Calu3 (cell line): ENCODE results near the gene DNAH14. TPM values are rescaled to one million over a fixed set of nuclear protein-coding genes. Genes with fewer than 3 reads are reported as not detected.
"Not testable (repeated sequence)": the region's sequence is repeated elsewhere in the genome, so short reads cannot be mapped to it uniquely, and the experiment has no call there.

ENCODE experiments used
- BruUV-seq: library from RNA; stranded (reverse); fragments of 400-500 nt; replicated peaks from 2 replicates; lab custom pipeline; 2021; lab: Mats Ljungman, UMichigan
- CTCF ChIA-PET: fragments of 300-600 bp; sonication (Branson Sonifier 250); formaldehyde crosslinking; loops from one replicate; lab custom pipeline; 2022; ENCODE audit warnings: antibody characterized with exemption; lab: Charles Lee
- DNase-seq: peaks from one replicate; pipeline ENCODE4 v3.0.0; 2022
- H3K27ac Mint-ChIP-seq: one replicate; pipeline ENCODE4 v1.8.0; 2022; ENCODE audit warnings: mixed read lengths; ENCODE audit not compliant: unreplicated experiment
- H3K27me3 Mint-ChIP-seq: one replicate; pipeline ENCODE4 v1.8.0; 2022; ENCODE audit warnings: mixed read lengths; ENCODE audit not compliant: unreplicated experiment
- H3K36me3 Mint-ChIP-seq: one replicate; pipeline ENCODE4 v1.8.0; 2022; ENCODE audit warnings: mild to moderate bottlenecking, moderate library complexity, mixed read lengths; ENCODE audit not compliant: insufficient read depth, unreplicated experiment
- H3K4me1 Mint-ChIP-seq: one replicate; pipeline ENCODE4 v1.8.0; 2022; ENCODE audit warnings: mild to moderate bottlenecking, low read depth, mixed read lengths; ENCODE audit not compliant: unreplicated experiment
- H3K4me3 Mint-ChIP-seq: one replicate; pipeline ENCODE4 v1.8.0; 2022; ENCODE audit warnings: mild to moderate bottlenecking, low read depth, moderate library complexity, mixed read lengths; ENCODE audit not compliant: unreplicated experiment
- H3K9me3 Mint-ChIP-seq: one replicate; pipeline ENCODE4 v1.8.0; 2022; ENCODE audit warnings: low read depth, mixed read lengths; ENCODE audit not compliant: unreplicated experiment
- intact Hi-C: fragments of 100-400 bp; cut with micrococcal nuclease; formaldehyde crosslinking; loops from one replicate; pipeline ENCODE4 v1.10.0; 2022; ENCODE audit not compliant: unreplicated experiment
- total RNA-seq: library from RNA; stranded (reverse); gene quantifications from 2 replicates; pipeline ENCODE4 v1.2.3, GENCODE V29; 2022
- TF ChIP-seq, protein P1 (sequence below): fragments of 200-600 bp; IDR thresholded peaks from one replicate; pipeline ENCODE4 v1.8.0; 2022; ENCODE audit warnings: antibody characterized with exemption; ENCODE audit not compliant: unreplicated experiment

Gene DNAH14
- total RNA-seq, 1 experiment from 2014 or later: 66.8 TPM

- Mint-ChIP-seq H3K27me3 (no peaks in the 10 kb centered on the region), H3K4me3 (peak overlapping the region; percentile 4), H3K36me3 (no peaks in the 10 kb centered on the region), H3K27ac (peak overlapping the region; percentile 10), H3K9me3 (no peaks in the 10 kb centered on the region), H3K4me1 (peaks cover 36% of the 10 kb centered on the region)
- CTCF ChIA-PET: no interaction called here
- intact Hi-C loops: loop anchor here (5.0 to 10.0 kb wide), 2 partner anchors 63 to 481 kb away; no protein-coding TSS in a partner anchor
- DNase-seq: no peak
- no TSS peak for BruUV-seq
- TF ChIP-seq, protein P1, sequence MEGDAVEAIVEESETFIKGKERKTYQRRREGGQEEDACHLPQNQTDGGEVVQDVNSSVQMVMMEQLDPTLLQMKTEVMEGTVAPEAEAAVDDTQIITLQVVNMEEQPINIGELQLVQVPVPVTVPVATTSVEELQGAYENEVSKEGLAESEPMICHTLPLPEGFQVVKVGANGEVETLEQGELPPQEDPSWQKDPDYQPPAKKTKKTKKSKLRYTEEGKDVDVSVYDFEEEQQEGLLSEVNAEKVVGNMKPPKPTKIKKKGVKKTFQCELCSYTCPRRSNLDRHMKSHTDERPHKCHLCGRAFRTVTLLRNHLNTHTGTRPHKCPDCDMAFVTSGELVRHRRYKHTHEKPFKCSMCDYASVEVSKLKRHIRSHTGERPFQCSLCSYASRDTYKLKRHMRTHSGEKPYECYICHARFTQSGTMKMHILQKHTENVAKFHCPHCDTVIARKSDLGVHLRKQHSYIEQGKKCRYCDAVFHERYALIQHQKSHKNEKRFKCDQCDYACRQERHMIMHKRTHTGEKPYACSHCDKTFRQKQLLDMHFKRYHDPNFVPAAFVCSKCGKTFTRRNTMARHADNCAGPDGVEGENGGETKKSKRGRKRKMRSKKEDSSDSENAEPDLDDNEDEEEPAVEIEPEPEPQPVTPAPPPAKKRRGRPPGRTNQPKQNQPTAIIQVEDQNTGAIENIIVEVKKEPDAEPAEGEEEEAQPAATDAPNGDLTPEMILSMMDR: no peak
Observed at GRCh38 chr1:224995602-224996001, 66.1 kb downstream of the DNAH14 start.

GRCh38 chr1:224996266-224996665 is 66.8 kb downstream of the DNAH14 start:
- BruUV-seq: no TSS peak
- Mint-ChIP-seq H3K4me1 (peaks cover 38% of the 10 kb centered on the region), H3K9me3 (no peaks in the 10 kb centered on the region), H3K27me3 (no peaks in the 10 kb centered on the region), H3K27ac (peak overlapping the region; percentile 25), H3K36me3 (no peaks in the 10 kb centered on the region), H3K4me3 (no peak overlapping the region)
- TF ChIP-seq, protein P1: no peak
- CTCF ChIA-PET: no interaction called here
- peak; percentile 16 for DNase-seq
- intact Hi-C loops: loop anchor here (5.0 to 10.0 kb wide), 2 partner anchors 64 to 481 kb away; no protein-coding TSS in a partner anchor

- intact Hi-C loops: loop anchor here (5.0 to 10.0 kb wide), 2 partner anchors 66 to 483 kb away; no protein-coding TSS in a partner anchor
- H3K9me3 Mint-ChIP-seq: no peaks in the 10 kb centered on the region
- TF ChIP-seq, protein P1: no peak
Observed at GRCh38 chr1:224998185-224998584, 68.7 kb downstream of the DNAH14 start.

GRCh38 chr1:225004396-225004795 is 74.9 kb downstream of the DNAH14 start:
- Mint-ChIP-seq H3K9me3 (no peaks in the 10 kb centered on the region), H3K36me3 (no peaks in the 10 kb centered on the region), H3K4me1 (peaks cover 15% of the 10 kb centered on the region), H3K4me3 (no peak overlapping the region), H3K27me3 (no peaks in the 10 kb centered on the region), H3K27ac (no peak overlapping the region)
- CTCF ChIA-PET: no interaction called here
- TF ChIP-seq, protein P1: peak; percentile 56
- DNase-seq: peak; percentile 13
- intact Hi-C loops: loop anchor here (10.0 kb wide), 1 partner anchor 350 kb away; no protein-coding TSS in a partner anchor
- BruUV-seq: no TSS peak

More at GRCh38 chr1:224998185-224998584, 68.7 kb downstream of the DNAH14 start:
- Mint-ChIP-seq H3K4me1 (peaks cover 38% of the 10 kb centered on the region), H3K27me3 (no peaks in the 10 kb centered on the region), H3K36me3 (no peaks in the 10 kb centered on the region), H3K27ac (peak overlapping the region; percentile 27), H3K4me3 (no peak overlapping the region)
- DNase-seq: no peak
- CTCF ChIA-PET: no interaction called here
- no TSS peak for BruUV-seq

DNA sequence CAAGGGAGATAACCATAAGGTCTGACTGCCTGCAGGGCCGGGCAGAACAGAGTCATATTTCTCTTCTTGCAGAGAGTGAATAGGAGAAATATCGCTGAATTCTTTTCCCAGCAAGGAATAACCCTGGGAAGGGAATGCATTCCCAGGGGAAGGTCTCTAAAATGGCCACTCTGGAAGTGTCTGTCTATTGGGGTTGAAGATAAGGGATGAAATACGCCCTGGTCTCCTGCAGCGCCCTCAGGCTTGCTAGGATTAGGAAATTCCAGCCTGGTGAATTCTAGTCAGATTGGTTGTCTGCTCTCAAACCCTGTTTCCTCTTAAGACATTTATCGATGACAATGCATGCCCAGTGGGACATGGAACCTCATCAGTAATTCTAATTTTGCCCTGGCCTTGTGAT is 76.9 kb downstream of the DNAH14 start:
- H3K4me3 Mint-ChIP-seq, H3K27ac Mint-ChIP-seq, DNase-seq, H3K27me3 Mint-ChIP-seq, H3K4me1 Mint-ChIP-seq, CTCF ChIA-PET, H3K36me3 Mint-ChIP-seq, H3K9me3 Mint-ChIP-seq, BruUV-seq: not testable (repeated sequence)
- intact Hi-C loops: loop anchor here (10.0 kb wide), 1 partner anchor 352 kb away; no protein-coding TSS in a partner anchor

- not testable (repeated sequence) for BruUV-seq, H3K4me1 Mint-ChIP-seq, H3K4me3 Mint-ChIP-seq, DNase-seq, H3K36me3 Mint-ChIP-seq, H3K27me3 Mint-ChIP-seq, H3K27ac Mint-ChIP-seq, H3K9me3 Mint-ChIP-seq
- intact Hi-C loops: loop anchor here (10.0 kb wide), 1 partner anchor 353 kb away; no protein-coding TSS in a partner anchor
- CTCF ChIA-PET: interaction anchor here (0.7 kb wide), 1 partner anchor 209 kb away, joined by 3 read pairs; no protein-coding TSS in a partner anchor
Observed at GRCh38 chr1:225008050-225008449, 78.6 kb downstream of the DNAH14 start.
